8988T (cell line): Measurements from ENCODE around the gene EDARADD.
A peak's percentile ranks its signal among the peaks of the same experiment; 100 is the strongest.
"Not testable (repeated sequence)": the region's sequence is repeated elsewhere in the genome, so short reads cannot be mapped to it uniquely, and the experiment has no call there.

ENCODE experiments used
- DNase-seq: peaks from one replicate; pipeline ENCODE4 v3.0.0; 2011

Gene EDARADD

DNA sequence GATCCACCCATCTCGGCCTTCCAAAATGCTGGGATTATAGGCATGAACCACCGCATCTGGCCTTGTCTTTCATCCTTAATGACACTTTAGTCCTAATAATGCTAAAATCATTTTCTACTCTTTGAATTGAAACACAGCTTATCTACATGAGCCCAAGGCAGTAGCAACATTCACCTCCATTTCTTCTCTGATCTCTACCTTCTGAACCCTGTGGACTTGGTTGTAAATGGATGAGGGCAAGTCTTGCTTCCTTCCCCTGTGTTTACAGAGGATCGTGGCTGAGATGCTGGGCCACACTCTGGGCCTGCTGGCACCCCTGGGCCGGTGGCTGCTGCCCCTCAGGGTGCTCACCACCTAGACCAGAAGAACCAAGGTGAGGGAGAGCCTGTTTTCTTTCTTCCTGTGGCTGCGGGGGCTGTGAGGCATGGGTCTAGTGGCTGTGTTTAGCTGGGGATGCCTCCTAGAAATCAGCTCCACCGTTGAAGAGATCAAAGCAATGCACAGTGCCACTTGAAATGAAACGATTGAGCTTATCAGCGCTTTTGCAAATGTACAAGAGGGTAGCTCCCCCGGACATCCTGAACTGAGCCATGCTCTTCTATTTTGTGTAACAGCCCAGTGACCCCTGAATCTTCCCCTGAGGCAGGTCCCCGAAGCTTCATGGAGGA, 97.5 kb downstream of the EDARADD start:
- no peak for DNase-seq

DNA sequence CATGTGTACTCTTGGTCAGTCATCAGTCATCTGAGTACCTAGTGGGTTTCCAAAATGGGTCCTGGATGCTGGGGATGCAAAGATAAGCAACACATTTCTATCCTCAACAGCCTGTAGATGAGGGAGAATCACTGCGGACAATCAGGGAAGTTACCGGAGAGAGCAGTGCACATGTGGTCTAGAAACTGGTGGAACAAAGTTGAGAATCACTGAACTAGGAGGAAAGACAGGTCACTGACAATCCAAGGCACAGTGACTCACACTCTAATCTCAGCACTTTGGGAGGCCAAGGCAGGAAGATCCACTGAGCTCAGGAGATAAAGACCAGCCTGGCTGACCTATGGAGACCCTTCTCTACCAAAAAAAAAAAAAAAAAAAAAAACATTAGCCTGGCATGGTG, 98.3 kb downstream of the EDARADD start:
- DNase-seq, result no peak

DNA sequence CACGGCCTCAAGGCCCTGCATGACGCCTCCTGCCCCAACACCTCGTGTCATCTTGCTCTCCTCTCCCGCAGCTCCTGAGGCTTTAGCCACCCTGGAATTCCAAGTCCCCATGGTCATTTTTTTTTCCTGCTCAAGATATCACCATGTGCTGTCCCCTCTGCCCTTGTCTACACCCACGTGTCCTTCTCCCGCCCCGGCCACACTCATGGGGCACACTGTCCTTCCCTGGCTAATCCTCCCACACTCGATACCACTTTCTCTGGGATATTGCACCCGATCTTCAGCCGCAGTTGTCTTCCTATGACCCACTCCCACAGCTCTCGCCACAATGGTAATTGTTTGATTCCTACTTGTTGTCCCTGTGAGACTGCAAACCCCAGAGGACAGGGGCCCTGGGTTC, 100.0 kb downstream of the EDARADD start:
- no peak for DNase-seq

DNA sequence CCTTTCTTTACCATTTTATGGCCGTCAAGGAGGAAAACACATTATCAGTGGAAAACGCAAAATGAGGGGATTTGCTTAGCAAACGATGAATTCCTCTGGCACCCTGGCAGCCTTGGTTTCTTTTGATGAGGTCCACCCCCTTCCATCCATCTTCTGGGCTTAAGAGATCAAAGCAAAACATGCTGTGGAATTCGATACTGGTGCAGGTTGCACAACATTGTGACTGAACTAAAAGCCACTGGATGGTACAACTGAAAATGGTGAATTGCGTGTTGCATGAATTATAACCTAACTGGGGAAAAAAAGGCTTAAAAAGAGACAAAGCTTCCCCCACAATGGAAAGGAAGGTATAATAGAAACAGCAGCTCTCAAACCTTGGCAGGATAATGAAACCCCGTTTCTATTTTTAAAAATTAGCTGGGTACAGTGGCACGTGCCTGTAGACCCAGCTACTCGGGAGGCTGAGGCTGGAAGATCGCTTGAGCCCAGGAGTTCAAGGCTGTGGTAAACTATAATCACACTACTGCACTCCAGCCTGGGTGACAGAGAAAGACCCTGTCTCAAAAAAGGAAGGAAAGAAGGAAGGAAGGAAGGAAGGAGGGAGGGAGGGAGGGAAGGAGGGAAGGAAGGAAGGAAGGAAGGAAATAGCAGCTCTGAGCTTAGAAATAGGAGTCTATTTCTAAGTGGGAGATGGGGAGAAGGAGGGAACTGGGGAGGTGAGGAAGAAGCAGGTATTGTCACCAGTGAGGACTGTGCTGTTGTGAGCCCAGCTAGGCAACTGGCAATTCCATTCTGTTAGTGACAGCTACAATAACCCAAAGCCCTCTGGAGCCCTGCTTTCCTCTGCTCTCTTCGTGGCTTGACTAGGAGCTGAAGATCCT, 100.7 kb downstream of the EDARADD start:
- DNase-seq, result no peak

DNA sequence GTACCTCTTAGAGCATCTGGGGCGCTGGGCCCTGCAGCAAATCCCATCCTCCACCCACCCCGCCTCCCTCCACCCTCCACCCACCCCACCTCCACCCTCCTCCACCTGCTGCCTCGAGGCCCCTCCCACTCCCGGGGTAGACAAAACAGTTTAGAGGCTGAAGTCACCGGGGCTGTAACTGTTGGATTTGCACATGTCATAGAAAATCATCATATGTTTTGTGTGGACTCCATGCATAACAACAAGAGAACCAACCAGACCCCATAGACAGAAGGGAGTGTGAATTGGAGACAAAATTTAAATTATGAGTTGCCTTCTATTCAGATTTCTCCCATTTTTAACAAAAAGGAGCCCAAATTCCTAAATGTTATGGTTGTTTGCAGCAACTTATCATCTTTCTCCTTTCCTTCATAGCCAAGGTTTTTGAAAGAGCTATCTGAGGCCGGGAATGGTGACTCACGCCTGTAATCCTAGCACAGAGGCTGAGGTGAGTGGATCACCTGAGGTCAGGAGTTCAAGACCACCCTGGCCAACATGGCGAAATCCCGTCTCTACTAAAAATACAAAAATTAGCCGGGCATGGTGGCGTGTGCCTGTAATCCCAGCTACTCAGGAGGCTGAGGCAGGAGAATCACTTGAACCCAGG, 101.5 kb downstream of the EDARADD start:
- DNase-seq, result no peak

DNA sequence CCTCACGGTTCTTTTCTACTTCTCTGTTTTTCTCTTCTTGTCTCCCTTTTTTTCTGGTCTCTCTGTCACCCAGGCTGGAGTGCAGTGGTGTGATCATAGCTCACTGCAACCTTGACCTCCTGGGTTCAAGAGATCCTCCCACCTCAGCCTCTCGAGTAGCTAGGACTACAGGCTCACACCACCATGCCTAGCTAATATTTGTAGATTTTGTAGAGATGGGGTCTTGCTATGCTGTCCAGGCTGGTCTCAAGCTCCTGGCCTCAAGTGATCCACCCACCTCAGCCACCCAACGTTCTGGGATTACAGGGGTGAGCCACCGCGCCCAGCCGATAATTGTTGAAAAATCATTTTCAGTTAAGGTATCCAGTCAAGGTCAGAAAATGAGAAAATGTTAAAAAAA, 103.8 kb downstream of the EDARADD start:
- no peak for DNase-seq

DNA sequence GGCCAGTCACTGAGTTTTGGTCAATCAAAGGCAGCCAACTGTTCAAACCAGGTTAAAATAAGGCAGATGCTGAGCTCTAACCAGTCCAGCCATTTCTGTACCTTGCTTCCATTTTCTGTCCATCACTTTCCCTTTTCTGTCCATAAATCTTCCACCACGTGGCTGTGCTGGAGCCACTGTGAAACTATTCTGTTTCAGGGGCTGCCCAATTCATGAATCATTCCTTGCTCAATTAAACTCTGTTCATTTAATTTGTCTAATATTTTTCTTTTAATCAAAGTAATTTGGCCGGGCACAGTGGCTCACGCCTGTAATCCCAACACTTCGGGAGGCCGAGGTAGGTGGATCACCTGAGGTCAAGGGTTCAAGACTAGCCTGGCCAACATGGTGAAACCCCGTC, 107.0 kb downstream of the EDARADD start:
- no peak for DNase-seq

DNA sequence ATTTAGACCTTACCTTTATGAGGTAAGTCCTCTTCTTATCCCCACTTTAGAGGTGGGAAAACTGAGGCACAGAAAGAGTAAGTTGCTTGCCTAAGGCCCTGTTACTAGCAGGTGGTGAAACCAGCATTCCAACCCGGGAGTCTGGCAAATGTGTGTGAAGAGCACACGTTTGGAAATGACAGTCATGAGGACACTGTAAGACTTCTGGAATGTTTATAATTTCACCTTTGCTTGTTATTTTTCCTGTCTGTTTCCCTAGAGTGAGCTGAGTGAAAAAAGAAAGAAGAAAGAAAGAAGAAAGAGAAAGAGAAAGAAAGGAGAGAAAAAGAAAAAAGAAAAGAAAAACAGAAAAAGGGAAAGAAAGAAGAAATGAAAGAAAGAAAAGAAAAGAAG, 108.5 kb downstream of the EDARADD start:
- no peak for DNase-seq

DNA sequence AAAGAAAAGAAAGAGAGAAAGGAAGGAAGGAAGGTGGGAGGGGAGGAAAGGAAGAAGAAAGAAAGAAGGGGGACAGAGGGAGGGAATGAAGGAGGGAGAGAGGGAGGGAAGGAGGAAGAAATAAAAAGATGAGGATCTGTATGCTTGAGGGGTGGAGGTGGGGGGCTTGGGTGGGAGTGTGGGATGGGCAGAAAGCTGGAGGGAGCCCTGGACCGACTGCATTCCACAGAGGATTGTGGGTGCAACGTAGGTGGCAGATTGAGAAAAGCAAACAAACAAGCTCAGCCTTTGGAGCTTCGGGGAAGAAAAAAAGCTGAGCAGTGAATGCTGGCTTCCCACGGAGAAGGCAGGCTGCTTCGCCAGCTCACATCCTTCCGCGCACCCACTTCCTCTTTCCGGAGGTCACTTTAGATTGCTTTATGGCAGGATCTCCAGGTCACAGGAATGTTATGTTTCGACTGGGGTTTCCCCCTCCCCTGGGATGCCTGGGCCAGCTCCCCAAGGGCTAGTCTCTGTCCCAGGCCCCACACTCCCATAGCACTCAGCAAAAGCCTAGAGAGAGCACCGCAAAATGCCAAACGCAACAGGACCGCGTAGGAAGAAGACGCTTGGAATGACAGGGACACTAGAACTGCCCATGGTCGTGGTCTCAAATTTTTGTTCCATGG, 109.0 kb downstream of the EDARADD start:
- DNase-seq, result peak; percentile 27

DNA sequence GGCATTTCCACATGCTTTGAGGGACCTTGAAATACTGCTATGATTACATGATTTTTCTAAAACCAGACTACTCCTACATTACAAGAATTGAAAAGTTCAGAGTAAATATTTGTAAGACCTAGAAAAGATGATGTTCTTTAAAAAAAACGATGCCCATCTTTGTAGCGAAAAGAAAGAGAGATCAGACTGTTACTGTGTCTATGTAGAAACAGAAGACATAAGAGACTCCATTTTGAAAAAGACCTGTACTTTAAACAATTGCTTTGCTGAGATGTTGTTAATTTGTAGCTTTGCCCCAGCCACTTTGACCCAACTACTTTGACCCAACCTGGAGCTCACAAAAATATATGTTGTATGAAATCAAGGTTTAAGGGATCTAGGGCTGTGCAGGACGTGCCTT, 110.3 kb downstream of the EDARADD start:
- not testable (repeated sequence) for DNase-seq

DNA sequence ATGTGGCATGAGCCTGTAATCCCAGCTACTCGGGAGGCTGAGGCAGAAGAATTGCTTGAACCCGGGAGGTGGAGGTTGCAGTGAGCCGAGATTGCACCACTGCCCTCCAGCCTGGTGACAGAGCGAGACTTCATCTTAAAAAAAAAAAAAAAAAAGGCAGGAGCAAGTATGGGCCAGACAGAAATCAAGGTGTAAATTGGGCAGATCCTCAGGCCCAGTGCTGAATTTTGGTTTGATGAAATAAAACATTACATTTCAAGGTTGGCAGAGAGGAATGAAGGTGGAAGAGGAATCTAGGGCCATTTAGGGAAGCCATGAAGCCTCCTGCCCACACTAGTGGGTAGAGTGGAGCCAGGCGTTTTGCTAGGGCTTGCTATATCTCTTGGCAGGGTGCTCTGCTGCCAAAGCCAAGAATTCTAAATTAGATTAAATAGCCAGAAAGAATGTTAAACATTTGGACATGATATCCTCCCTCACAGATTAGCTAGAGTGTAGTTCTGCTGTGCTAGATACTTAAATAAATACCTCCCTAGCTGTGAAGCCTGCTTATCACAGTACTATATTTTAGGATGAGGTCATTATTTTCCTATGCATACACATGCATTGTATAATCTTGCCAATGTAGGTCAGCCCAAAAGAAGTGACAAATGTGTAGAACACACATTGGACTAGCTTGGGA, 113.1 kb downstream of the EDARADD start:
- DNase-seq, result no peak

DNA sequence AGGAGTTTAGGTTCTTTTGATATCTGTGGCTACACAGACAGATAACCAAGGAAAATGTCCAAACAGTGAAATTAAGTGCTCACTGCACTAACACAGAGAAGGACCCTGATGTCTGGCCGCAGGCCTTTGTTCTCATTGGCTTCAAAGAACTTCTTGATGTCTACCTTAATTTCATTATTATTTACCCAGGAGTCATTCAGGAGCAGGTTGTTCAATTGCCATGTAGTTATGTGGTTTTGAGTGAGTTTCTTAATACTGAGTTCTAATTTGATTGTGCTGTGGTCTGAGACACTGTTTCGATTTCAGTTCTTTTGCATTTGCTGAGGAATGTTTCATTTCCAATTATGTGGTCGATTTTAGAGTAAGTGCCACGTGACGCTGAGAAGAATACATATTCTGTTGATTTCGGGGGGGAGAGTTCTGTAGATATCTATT, 114.5 kb downstream of the EDARADD start:
- no peak for DNase-seq

DNA sequence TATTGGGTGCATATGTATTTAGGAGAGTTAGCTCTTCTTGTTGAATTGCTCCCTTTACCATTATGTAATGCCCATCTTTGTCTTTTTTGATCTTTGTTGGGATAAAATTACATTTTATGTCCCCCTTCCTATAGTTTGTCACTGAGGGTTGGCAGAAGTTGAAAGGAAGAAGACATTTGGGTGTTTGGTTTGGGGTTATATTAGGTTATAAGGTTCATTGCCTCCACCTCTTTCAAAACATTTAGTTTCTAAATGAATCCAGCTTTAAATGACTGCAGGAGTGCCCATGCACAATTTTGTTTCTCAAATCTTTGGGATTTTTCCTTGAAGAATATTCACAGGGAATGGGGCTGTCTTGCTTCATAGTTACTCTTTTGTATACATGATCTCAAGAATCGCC, 115.1 kb downstream of the EDARADD start:
- no peak for DNase-seq

DNA sequence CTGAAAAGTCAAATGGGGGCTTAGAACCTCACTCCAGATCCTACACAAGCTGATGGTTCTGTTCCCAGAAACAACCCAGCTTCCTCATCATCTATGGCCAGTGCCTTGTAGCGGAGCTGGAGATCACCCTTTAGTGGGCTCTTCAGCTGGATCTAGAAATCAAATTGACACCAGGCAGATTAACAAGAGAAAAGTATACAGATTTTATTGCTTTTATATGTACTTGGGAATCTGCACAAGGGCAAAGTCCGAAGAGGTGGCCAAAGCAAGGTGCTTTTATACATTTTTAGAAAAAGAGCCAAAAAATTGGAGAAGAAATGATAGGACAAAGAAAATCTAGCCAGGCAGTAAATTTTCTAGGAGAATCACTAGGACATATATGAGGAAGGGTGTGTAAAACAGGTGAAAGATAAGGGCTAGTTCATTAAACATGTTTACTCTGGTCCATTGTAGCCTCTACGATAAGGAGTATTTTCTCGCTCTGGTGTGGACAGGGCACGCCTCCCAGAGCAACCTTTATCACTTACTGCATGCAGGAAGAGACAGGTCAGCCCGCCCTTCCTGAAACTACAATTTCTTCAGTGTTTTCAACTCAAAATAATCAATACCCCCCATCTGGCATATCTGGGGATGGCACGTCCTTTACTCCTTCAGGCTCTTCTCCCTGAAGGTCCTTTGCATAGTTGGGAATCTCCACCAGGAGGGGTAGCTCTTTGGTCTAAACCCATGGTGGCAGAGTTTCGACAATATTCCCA, 115.7 kb downstream of the EDARADD start:
- no peak for DNase-seq

DNA sequence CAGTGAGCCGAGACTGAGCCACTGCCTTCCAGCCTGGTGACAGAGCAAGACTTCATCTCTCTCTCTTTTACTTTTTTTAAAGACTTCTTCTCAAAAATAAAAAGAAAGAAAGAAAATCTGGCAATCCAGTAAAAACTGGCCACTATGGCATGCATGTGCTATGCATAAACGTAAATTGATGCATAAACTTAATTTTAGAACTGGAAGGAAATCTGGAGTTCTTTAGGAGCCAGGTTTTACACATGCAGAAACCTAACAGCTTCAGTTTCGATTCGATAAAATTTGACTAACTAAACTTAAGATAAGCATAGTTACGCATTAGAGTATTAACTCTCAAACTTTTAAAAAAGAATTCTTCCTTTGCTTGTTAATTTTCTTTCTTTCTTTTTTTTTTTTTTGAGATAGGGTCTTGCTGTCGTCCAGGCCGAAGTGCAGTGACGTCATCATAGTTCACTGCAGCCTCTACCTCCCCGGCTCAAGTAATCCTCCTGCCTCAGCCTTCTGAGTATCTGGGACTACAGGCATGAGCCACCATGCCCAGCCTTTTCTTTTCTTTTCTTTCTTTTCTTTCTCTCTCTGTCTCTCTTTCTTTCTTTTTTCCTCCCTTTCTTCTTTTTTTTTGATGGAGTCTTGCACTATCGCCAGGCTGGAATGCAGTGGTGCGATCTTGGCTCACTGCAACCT, 117.8 kb downstream of the EDARADD start:
- no peak for DNase-seq

DNA sequence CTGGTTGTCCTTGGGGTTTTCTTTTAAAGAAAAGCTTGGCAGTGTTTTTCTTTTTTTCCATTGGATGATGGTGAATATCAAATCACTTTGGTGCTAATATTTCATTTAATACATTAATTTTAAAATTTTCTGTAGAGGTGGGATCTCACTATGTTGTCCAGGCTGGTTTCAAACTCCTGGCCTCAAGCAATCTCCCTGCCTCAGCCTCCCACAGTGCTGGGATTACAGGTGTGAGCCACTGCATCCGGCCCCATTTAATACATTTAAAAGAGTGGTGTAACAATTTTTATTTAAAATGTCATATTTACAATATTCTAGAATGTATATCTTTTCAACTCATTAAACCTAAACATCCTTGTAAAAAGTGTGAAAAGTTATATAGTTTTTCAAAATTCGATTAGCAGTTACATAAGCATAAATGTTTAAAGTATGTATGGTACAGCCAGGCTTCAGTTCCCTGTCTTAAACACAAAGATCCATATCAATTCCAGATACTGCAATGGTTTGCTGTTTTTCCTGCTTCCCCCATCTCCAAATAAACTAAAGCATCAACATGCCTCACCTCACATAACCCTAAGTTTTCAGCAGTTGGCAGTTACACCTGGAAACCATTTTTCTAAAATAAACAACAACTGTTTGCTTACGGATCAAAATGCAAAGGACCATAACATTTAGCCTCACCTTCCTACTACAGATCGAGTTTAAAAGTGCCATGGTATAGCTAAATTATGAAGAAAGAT, 120.8 kb downstream of the EDARADD start:
- DNase-seq, result no peak

DNA sequence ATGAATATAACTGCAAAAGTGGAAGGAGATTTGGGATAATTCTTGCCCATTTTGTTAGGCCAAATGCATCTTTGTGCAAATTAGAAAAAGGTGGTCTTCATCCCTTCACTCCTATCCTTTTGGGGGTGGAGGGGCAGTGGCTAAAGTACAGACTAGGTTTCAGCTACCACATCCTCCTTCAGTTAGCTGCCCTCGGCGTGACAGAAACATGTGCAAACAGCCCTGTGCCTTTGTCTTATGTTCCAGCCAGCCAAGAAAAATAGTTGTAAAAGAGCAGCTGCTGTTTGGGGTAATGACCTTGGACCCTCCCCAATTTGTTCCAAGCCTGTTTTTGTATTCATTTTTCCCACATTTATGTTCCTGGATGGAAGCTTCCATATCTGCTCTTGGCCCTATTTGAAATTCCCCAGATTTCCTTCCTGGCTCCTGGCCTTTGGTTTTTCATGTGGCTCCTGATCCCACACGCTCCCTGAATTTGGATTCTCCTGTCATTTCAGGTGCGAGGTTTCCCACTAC, 121.4 kb downstream of the EDARADD start:
- DNase-seq, result no peak

DNA sequence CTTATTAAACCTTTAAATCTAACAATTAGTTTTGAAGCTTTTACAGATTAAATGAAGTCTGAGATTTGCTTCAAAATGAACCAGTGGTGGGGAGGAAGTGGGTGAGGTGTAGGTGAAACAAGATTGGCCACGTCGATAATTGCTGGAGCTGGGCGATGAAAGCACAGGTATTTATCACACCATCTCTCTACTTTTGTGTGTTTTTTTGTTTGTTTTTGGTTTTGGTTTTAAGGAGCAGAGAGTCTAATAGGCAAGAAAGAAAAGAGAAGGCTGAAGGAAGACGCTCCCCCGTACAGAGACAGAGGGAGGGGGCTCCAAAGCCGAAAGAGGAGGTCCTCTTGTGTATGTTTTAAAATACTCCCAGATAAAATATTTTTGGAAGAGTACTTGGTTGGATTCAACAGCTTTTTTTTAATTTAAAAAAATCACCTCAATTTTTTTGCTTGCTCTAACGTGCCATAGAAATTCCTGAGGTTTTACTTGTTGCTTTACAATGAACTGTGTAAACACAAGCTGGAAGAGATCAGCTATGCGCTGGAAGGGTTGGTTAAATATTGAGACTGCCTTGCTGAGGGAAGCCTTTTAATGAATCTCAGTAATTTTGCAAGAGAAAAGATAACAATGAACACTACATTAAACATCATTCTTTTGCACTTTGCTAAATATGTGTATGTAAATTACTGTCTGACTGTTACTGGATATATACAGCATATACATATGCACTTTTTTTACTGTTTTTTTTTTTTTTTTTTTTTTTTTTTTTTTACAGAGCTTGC, 123.0 kb downstream of the EDARADD start:
- DNase-seq, result no peak

DNA sequence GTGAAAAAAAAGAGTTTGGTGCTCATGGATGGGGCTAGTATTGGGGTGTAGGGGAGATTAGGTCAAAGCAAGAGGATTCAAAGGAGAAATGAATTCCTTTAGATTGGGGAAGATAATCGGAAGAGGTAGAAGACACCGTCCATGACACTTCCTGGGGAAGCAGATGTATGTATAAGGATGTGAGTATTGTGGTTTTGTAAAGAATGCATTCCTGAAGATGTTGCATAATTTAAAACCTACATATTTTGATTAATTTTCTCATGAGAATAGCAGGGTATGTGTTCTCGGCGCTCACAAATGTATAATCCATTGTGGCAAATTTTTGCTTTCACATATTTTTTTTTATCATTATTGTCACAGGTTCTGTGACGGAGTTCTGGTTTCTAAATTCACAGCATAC, 124.2 kb downstream of the EDARADD start:
- no peak for DNase-seq
